Activated naive CD4-positive, alpha-beta T cell treated with anti-CD3 and anti-CD28 coated beads for 36 hours (primary cell): Measurements from ENCODE around the gene NT5C3A. TPM values are rescaled to one million over a fixed set of nuclear protein-coding genes. Genes with fewer than 3 reads are reported as not detected.
"Not testable (repeated sequence)": the region's sequence is repeated elsewhere in the genome, so short reads cannot be mapped to it uniquely, and the experiment has no call there.

Source experiments
- CTCF ChIA-PET: fragments of 350-600 bp; sonication (Branson Sonifier 250); formaldehyde crosslinking; loops from one replicate; lab custom pipeline; 2021; ENCODE audit warnings: antibody characterized with exemption; lab: Charles Lee
- DNase-seq: peaks from one replicate; pipeline ENCODE4 v3.0.0-alpha.2; 2020
- H3K27ac Mint-ChIP-seq: one replicate; pipeline ENCODE4 v1.8.0; 2021; ENCODE audit warnings: mild to moderate bottlenecking, mixed read lengths
- H3K27me3 Mint-ChIP-seq: one replicate; pipeline ENCODE4 v1.8.0; 2021; ENCODE audit warnings: low read depth, mixed read lengths
- H3K36me3 Mint-ChIP-seq: one replicate; pipeline ENCODE4 v1.8.0; 2021; ENCODE audit warnings: low read depth, mixed read lengths
- H3K4me1 Mint-ChIP-seq: one replicate; pipeline ENCODE4 v1.8.0; 2021; ENCODE audit warnings: low read depth, mixed read lengths
- H3K4me3 Mint-ChIP-seq: one replicate; pipeline ENCODE4 v1.8.0; 2021; ENCODE audit warnings: mild to moderate bottlenecking, moderate library complexity, mixed read lengths
- H3K9me3 Mint-ChIP-seq: one replicate; pipeline ENCODE4 v1.8.0; 2021; ENCODE audit warnings: mixed read lengths
- intact Hi-C: fragments of 100-400 bp; cut with micrococcal nuclease; formaldehyde crosslinking; loops from one replicate; pipeline ENCODE4 v1.15.1; 2023
- total RNA-seq, 2 experiments: library from RNA; stranded (reverse); gene quantifications; one replicate each; pipeline ENCODE4 v1.2.3, GENCODE V29; 2021

NT5C3A gene
- total RNA-seq, 2 experiments from 2014 or later, result 39.5 to 40.9 TPM

GRCh38 chr7:33038639-33039038, 23.9 kb downstream of the NT5C3A start:
- peaks cover 5% of the 10 kb centered on the region for H3K36me3 Mint-ChIP-seq
- no peak for DNase-seq
- CTCF ChIA-PET, result interaction anchor here (1.1 to 3.2 kb wide), 3 partner anchors 24 to 192 kb away, joined by 5 to 17 read pairs (median 11); partner anchors contain the start of genes NT5C3A and RP9
- H3K27me3 Mint-ChIP-seq, result no peaks in the 10 kb centered on the region
- intact Hi-C loops, result loop anchor here (1.0 kb wide), 2 partner anchors 12 to 133 kb away; no protein-coding TSS in a partner anchor
- peak overlapping the region; percentile 78 for H3K27ac Mint-ChIP-seq
- peaks cover 47% of the 10 kb centered on the region for H3K4me1 Mint-ChIP-seq
- no peaks in the 10 kb centered on the region for H3K9me3 Mint-ChIP-seq
- H3K4me3 Mint-ChIP-seq, result peak overlapping the region; percentile 75

GRCh38 chr7:33035776-33036175, 26.8 kb downstream of the NT5C3A start:
- Mint-ChIP-seq H3K4me3 (no peak overlapping the region), H3K9me3 (no peaks in the 10 kb centered on the region), H3K27me3 (no peaks in the 10 kb centered on the region), H3K4me1 (peaks cover 37% of the 10 kb centered on the region), H3K36me3 (peaks cover 6% of the 10 kb centered on the region), H3K27ac (no peak overlapping the region)
- intact Hi-C loops, result no loop called here
- CTCF ChIA-PET, result no interaction called here
- DNase-seq, result no peak

- no peaks in the 10 kb centered on the region for H3K27me3 Mint-ChIP-seq
- H3K9me3 Mint-ChIP-seq, result no peaks in the 10 kb centered on the region
- no peak for DNase-seq
- no peak overlapping the region for H3K27ac Mint-ChIP-seq
- no peak overlapping the region for H3K4me3 Mint-ChIP-seq
- no peaks in the 10 kb centered on the region for H3K4me1 Mint-ChIP-seq
- H3K36me3 Mint-ChIP-seq, result peaks cover 9% of the 10 kb centered on the region
- intact Hi-C loops, result no loop called here
- CTCF ChIA-PET, result interaction anchor here (1.3 kb wide), 1 partner anchor 25 kb away, joined by 3 read pairs; no protein-coding TSS in a partner anchor
These were observed 38.3 kb downstream of the NT5C3A start for GRCh38 chr7:33024189-33024757.

GRCh38 chr7:33012364-33012763, 50.2 kb downstream of the NT5C3A start:
- intact Hi-C loops, result no loop called here
- peaks cover 37% of the 10 kb centered on the region for H3K36me3 Mint-ChIP-seq
- no peak for DNase-seq
- no peaks in the 10 kb centered on the region for H3K27me3 Mint-ChIP-seq
- no peaks in the 10 kb centered on the region for H3K4me1 Mint-ChIP-seq
- no peak overlapping the region for H3K27ac Mint-ChIP-seq
- H3K4me3 Mint-ChIP-seq, result no peak overlapping the region
- no peaks in the 10 kb centered on the region for H3K9me3 Mint-ChIP-seq
- CTCF ChIA-PET, result no interaction called here

- Mint-ChIP-seq H3K27ac (no peak overlapping the region), H3K9me3 (no peaks in the 10 kb centered on the region), H3K4me1 (no peaks in the 10 kb centered on the region), H3K36me3 (peaks cover 28% of the 10 kb centered on the region), H3K4me3 (no peak overlapping the region), H3K27me3 (no peaks in the 10 kb centered on the region)
- no peak for DNase-seq
- CTCF ChIA-PET, result no interaction called here
- intact Hi-C loops, result no loop called here
These were observed 52.8 kb downstream of the NT5C3A start for GRCh38 chr7:33009734-33010133.

- CTCF ChIA-PET, intact Hi-C loops: not testable (repeated sequence)
These were observed 56.9 kb downstream of the NT5C3A start for GRCh38 chr7:33005690-33006089.

GRCh38 chr7:33005193-33005592, 57.4 kb downstream of the NT5C3A start:
- H3K27me3 Mint-ChIP-seq, intact Hi-C loops, H3K9me3 Mint-ChIP-seq, H3K27ac Mint-ChIP-seq, H3K4me1 Mint-ChIP-seq, H3K36me3 Mint-ChIP-seq, H3K4me3 Mint-ChIP-seq, DNase-seq, CTCF ChIA-PET: not testable (repeated sequence)

More at GRCh38 chr7:33005690-33006089, 56.9 kb downstream of the NT5C3A start:
- H3K4me1 Mint-ChIP-seq, H3K27me3 Mint-ChIP-seq, DNase-seq, H3K9me3 Mint-ChIP-seq, H3K4me3 Mint-ChIP-seq, H3K36me3 Mint-ChIP-seq, H3K27ac Mint-ChIP-seq: not testable (repeated sequence)

GRCh38 chr7:33004104-33004616, 58.4 kb downstream of the NT5C3A start:
- H3K36me3 Mint-ChIP-seq, H3K4me1 Mint-ChIP-seq, H3K4me3 Mint-ChIP-seq, DNase-seq, H3K27me3 Mint-ChIP-seq, H3K9me3 Mint-ChIP-seq, intact Hi-C loops, H3K27ac Mint-ChIP-seq: not testable (repeated sequence)
- CTCF ChIA-PET, result interaction anchor here (0.8 kb wide), 1 partner anchor 157 kb away, joined by 3 read pairs; no protein-coding TSS in a partner anchor

- intact Hi-C loops, H3K4me3 Mint-ChIP-seq, H3K27ac Mint-ChIP-seq, CTCF ChIA-PET, DNase-seq, H3K36me3 Mint-ChIP-seq, H3K4me1 Mint-ChIP-seq, H3K9me3 Mint-ChIP-seq: not testable (repeated sequence)
- peaks cover 11% of the 10 kb centered on the region for H3K27me3 Mint-ChIP-seq
These were observed 59.5 kb downstream of the NT5C3A start for GRCh38 chr7:33003111-33003510.

- peaks cover 14% of the 10 kb centered on the region for H3K27me3 Mint-ChIP-seq
- H3K9me3 Mint-ChIP-seq, H3K27ac Mint-ChIP-seq, H3K36me3 Mint-ChIP-seq, intact Hi-C loops, DNase-seq, CTCF ChIA-PET, H3K4me3 Mint-ChIP-seq: not testable (repeated sequence)
- peaks cover 11% of the 10 kb centered on the region for H3K4me1 Mint-ChIP-seq
These were observed 63.2 kb downstream of the NT5C3A start for GRCh38 chr7:32999380-32999779.

GRCh38 chr7:32998361-32999171, 64.0 kb downstream of the NT5C3A start:
- CTCF ChIA-PET, intact Hi-C loops, H3K36me3 Mint-ChIP-seq, DNase-seq, H3K9me3 Mint-ChIP-seq, H3K27ac Mint-ChIP-seq: not testable (repeated sequence)
- peaks cover 14% of the 10 kb centered on the region for H3K27me3 Mint-ChIP-seq
- peaks cover 11% of the 10 kb centered on the region for H3K4me1 Mint-ChIP-seq
- H3K4me3 Mint-ChIP-seq, result peak overlapping the region; percentile 15

GRCh38 chr7:32997956-32998355, 64.6 kb downstream of the NT5C3A start:
- H3K27ac Mint-ChIP-seq, DNase-seq, CTCF ChIA-PET, H3K9me3 Mint-ChIP-seq, intact Hi-C loops, H3K36me3 Mint-ChIP-seq: not testable (repeated sequence)
- peaks cover 14% of the 10 kb centered on the region for H3K27me3 Mint-ChIP-seq
- H3K4me1 Mint-ChIP-seq, result peaks cover 14% of the 10 kb centered on the region
- H3K4me3 Mint-ChIP-seq, result peak overlapping the region; percentile 15
